Epithelial cell of proximal tubule (primary cell): ENCODE data around the gene MRPL3. TPM values are rescaled to one million over a fixed set of nuclear protein-coding genes. Genes with fewer than 3 reads are reported as not detected.
A peak's percentile ranks its signal among the peaks of the same experiment; 100 is the strongest.

Experiments used
- DNase-seq: peaks from one replicate; pipeline ENCODE4 v3.0.0-alpha.2; 2011; ENCODE audit warnings: low read depth
- H3K4me3 ChIP-seq: 2 replicates; pipeline ENCODE4 v1.5.1; 2011; ENCODE audit warnings: low read depth, mild to moderate bottlenecking, low read length
- CTCF ChIP-seq: conservative IDR thresholded peaks from 2 replicates; pipeline ENCODE4 v1.5.1; 2012; ENCODE audit warnings: low read depth, mild to moderate bottlenecking, low read length
- total RNA-seq: library from RNA; depleted of rRNA; stranded (reverse); fragments of >200 nt; gene quantifications from 2 replicates; pipeline ENCODE4 v1.2.3, GENCODE V29; 2015

The MRPL3 gene
- total RNA-seq, 1 donor from 2014 or later = 149 TPM

DNA sequence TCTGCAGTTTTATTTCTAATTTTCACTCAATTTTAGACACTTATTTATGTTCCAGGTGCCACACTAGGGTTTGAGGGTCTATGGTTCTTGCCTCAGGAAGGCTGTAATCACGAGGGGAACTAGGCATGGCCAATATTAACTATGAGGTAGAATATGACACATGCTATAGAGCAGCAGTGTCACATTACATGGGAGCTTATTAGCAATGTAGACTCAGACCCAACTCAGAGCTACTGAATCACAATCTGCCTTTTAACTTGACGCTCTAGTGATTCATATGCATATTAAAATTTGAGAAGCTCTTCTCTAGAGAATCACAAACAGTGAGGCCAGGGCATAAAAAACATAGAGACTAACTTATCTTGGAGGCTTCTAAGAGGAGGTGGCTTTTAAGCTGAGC is 32.8 kb upstream of the MRPL3 start:
- H3K4me3 ChIP-seq = no peak overlapping the region
- no peak for DNase-seq
- no peak for TF ChIP-seq CTCF

DNA sequence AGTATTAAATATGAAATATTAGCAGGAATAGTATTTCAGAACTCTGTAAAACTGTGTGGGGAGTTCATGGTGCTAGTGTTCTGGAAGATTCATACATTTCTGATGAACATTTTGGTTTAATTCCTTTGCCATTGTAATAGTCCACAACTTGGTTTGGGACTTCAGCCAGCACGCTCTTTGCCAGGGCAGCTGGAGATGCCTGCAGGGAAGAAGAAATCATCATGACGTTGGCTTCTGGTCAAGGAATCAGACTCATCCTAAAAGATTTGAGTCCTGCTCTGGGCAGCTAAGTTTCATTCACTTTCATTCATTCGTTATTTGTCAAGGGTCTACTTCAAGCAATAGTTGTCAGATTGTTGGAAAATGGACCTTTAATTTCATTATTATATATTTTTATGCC is 32.4 kb upstream of the MRPL3 start:
- no peak for TF ChIP-seq CTCF
- H3K4me3 ChIP-seq = no peak overlapping the region
- no peak for DNase-seq

GRCh38 chr3:131532645-131533044 is 29.9 kb upstream of the MRPL3 start:
- DNase-seq = no peak
- no peak for TF ChIP-seq CTCF

GRCh38 chr3:131530843-131531242 is 28.1 kb upstream of the MRPL3 start:
- no peak overlapping the region for H3K4me3 ChIP-seq
- no peak for TF ChIP-seq CTCF
- DNase-seq = no peak

More at GRCh38 chr3:131532645-131533044, 29.9 kb upstream of the MRPL3 start:
- H3K4me3 ChIP-seq = no peak overlapping the region

DNA sequence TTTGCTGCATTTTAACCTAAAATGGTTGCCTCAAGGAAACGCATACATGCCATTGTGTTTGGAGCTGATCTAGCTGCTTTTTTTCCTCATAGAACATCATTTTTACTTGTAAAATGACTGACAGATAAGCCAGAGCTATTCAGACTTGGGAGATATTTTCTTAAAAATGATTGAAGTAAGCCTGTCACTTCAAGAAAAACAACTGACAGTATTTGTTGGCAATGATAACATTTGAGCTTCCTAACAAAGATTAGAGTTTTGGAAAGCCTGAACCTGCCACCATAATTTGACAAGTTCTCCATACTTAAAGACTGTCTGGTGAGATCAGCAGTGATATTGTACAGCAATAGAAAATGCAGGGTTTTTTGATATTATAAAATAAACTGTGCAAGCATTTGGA is 27.6 kb upstream of the MRPL3 start:
- no peak for TF ChIP-seq CTCF
- no peak for DNase-seq
- no peak overlapping the region for H3K4me3 ChIP-seq

DNA sequence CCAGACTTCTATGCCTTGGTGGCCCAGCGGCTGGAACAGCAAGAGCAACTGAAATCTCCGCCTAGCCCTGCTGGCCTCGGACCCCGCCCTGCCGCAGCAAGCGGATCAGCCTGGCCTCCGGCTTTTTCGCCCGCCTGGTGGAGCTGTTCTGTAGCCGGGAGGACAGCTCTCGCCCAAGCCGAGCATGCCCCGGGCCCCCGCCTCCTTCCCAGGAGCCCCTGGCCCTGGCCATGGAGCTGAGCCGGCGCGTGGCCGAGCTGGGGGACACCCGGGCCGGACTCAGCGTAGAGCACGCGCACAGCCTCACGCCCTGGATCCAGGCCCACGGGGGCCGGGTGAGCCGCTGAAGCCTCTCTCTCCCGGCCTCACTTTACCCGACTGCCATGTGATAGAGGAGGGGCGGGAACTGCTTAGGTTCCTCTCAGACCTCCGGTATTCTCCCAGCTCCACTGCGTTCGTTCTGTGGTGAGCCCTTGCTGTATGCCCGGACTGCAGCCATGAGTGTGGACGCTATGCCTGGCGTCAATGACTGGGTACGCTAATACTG is 24.1 kb upstream of the MRPL3 start:
- TF ChIP-seq CTCF = peak; percentile 66
- DNase-seq = no peak
- peak overlapping the region; percentile 62 for H3K4me3 ChIP-seq

- no peak for TF ChIP-seq CTCF
- DNase-seq = no peak
These were observed 15.9 kb upstream of the MRPL3 start for GRCh38 chr3:131518680-131519079.

More at GRCh38 chr3:131518680-131519079, 15.9 kb upstream of the MRPL3 start:
- H3K4me3 ChIP-seq = no peak overlapping the region
